ENCODE measurements around the gene RGS9.
"Not testable (repeated sequence)": the region's sequence is repeated elsewhere in the genome, so short reads cannot be mapped to it uniquely, and the experiment has no call there.

RGS9 gene

GRCh38 chr17:65116515-65116914 is 20.7 kb upstream of the RGS9 start:
- not testable (repeated sequence) for DNase-seq

DNA sequence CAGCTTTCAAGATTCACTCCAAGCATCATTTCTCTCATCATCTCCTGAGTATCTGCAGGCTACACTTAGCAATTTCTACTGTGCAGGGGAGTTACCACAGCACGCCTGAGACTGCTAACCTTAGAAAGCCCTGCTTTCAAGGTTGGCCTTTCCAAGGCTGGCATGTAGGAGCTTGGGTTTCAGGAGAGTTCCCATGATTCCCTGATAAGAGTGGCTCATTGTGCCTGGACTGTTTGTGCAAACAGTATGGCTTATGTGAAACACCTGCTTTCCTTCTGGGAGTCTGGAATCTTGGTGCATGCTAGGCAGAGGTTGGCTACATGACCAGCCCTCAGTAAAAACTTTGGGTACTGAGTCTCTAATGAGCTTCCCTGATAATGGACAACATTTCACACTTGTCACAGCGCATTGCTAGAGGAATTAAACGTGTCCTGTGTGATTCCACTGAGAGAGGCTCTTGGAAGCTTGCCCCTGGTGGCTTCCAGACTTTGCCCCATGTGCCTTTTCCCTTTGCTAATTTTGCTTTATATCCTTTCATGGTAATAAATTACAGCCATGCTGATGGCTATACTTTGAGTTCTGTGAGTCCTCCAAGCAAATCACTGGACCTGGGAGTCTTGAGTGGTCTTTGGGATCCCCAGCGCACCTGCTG is 19.7 kb upstream of the RGS9 start:
- DNase-seq, result no peak

DNA sequence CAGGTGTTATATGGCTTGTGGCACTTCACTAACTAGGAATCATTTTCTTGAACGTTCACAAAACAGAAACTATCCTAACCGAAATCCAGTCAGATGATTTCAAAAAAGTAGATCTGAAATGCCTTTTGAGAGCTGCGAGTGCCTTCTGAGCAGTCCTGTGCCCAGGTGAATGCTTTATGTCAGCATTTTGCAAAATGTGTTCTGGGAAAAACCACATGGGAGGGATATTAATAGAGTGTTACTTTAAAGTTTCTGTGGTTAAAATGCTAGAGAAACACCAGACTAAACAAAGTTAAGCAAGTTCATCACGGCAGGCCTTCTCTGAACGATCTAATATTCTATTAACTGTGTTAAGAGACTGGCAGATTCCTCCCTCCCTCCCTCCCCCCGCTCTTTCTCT is 15.8 kb upstream of the RGS9 start:
- no peak for DNase-seq

GRCh38 chr17:65121916-65122806 is 15.0 kb upstream of the RGS9 start:
- DNase-seq, result peak; percentile 44

DNA sequence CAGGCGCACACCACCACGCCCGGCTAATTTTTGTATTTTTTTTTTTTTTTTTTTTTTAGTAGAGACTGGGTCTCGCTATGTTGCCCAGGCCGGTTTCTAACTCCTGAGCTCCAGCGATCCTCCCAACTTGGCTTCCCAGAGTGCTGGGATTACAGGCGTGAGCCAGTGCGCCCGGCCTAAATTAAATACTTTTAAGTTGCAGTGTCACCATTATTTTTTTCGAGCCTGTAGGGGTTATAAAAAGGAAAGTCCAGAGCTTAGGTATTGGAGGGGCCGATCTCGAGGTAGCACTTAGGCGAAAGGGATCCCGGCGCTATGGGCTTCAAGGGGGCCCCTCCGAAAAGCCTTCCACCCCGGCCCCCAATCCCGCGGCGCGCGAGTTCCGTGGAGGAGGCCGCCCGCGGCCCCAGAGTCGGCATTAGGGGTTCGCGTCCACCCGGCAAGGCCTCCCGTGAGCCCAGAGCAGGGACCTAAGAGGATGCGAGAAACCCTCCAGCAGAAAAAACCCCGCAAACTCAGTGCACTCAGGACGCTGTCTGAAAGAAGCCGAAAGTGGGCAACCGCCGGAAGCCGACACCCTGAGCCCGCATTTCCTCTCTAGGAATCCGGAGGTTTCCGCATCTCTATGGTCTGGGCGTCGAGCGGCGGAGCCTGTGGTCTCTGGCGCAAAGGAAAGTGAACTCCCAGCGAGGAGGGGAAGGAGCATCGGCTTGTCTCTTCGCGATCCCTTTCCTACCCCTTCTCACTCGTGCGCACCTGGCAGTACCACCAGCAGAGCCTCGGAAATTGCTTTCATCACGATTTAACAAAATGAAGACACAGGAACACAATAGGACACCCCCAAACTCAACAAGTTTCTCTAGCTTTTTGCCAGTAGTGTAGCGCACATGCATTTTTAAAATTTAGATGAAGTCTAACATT is 14.1 kb upstream of the RGS9 start:
- peak; percentile 81 for DNase-seq

DNA sequence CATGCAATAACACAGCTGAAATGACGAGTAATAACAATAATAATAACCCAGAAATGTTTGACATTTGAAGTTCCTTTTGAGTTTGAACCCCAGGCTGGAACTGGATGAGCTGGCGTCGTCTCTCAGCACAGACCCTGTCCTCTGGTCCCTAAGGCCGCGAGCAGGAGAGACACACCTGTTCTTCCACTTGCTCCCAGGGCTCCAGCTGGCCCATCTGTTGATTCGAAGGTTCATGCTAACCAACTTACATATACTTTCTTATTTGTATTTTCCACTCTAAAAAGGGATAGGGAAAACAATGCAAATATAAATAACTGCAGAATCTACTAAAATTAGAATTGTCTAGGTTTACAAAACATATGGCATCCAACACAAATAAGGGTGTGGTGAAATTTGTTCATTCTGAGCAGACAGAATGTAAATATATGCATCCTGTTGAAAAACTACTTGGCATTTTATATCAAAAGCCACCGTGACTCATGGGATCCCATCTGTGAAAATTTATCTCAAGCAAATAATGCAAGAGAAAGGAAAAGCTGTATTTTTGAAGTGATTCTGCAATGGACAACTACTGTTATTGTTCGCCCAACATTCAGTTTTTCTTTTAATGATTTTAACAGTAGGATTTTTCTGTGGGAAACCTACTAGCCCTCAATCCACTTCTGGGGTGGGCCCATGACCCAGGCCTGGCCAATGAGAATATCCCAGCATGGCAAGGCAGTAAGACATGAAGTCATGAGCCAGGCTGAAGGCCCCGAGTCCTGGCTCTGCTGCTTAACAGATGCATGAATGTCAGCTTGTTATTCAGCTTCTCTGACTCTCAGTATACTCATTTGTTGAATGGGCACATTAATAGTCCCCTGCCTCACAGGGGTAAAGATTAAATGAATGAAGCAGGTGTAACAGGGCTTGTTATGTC is 13.2 kb upstream of the RGS9 start:
- no peak for DNase-seq

DNA sequence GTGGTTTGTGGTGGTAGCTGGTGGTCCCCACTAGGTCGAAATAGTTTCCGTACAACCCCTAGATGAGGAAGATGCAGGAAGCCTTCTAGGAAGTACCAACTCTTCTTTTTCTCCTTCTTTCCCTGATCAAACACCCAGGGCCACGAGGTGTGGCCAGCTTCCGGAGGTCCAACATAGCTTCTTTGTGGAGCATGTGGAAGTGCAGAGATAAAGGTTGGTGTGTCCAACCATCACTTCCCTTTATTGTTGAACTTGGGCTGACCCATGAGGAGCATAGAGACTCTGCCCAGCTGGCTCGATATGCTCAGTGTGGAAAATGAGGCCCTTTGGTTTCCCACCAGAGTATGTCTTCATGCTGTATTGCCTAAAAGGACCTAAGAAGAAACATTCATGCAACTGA is 6.3 kb upstream of the RGS9 start:
- DNase-seq, result no peak

DNA sequence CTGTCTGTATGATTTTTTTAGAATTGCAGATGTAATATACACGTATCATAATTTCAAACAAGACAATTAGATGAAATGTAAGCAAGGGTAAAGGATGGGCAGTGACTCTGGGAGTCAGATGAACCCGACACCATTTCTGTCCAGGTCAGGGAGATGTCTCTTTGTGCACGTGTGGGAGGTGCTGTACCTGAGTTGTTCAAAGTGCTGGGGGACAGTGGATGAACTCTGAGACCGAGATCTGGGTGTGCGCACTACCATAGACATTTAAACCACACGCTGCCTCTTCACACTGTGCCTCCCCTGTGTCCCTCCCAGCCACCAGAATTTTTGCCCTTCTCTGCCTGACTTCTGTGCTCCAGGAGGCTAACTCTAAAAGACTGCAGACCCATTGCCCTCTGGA is 5.9 kb upstream of the RGS9 start:
- DNase-seq, result no peak

GRCh38 chr17:65131946-65132345 is 5.2 kb upstream of the RGS9 start:
- no peak for DNase-seq

- no peak for DNase-seq
Observed at GRCh38 chr17:65134035-65134434, 3.1 kb upstream of the RGS9 start.

DNA sequence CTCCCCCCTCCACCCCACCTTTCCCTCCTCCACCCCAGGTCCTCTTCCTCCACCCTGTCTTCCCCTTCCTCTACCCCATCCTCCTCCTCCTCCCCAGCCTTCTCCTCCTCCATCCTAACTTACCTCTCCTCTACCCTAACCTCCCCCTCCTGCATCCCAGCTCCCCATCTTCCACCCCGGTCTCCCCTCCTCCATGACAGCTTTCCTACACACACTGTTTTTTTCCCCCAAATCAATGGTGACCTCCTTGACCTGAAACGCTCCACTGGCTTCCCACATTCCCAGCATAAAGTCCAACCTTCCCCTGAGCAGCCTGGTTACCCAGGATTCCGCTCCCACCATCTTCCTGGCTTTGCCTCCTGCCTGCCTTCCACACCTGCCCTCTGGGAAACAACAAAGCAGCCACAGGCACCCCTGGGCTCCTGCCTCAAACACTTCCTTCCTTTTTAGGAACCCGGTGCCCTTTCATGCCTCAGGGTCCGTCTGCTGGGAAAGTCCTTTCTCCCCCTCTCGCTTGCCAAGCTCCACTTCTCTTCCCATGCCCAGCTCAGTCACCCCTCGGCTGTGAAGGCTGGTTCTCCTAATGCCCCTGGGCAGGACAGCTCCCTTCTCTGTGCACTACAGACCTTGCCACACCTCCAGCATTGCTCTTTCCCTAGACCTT is 2.1 kb downstream of the RGS9 start:
- no peak for DNase-seq

- no peak for DNase-seq
Observed at GRCh38 chr17:65142247-65142646, 5.1 kb downstream of the RGS9 start.

DNA sequence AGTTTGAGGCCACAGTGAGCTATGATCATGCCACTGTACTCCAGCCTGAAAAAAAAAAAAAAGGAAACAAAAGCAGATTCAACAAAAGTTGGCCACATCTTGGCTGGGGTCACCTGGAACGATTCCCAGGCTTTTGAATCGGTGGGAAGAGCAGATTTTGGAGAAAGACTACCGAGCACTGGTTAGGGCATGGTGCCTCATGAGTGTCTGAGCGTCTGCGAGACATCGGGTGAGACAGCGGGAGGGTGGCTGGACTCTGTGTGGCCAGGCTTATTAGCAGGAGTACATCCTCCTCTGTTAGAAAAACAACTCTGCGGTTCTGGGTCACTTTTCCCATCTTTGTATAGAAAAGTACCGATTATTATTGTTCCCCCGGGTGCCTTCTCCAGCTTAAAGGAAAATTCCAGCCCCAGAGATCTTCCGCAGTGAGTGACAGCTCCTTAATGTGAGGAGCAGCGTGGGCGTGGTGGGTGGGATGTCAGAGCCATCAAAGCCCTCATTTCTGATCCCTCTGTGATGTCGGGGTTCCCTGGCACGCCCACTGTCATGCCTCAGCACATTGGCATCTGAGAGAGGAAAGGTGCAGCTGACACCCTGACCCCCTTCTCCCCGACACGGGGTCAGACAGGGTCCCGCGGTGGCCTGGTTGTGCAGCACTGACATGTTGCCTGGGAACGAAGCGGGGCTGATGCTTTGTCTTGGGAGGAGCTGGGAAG is 6.9 kb downstream of the RGS9 start:
- DNase-seq, result no peak

DNA sequence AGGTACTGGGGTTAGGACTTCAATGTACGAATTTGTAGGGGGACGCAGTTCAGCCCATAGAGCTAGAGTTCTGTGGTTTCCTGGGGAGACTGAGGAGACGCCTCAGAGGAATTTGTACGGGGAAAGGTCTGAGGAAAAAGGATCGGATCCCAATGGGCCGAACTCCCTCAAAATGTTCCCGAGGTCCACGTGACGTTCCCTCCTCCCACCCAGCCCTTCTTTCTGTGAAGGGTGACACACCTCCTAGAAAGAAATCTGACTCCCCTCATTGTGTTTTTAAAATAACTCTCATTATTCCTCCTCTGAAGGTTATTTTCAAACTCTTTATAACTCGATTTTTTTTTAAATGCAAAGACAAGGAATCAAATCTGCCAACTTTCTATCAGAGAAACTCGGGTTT is 8.6 kb downstream of the RGS9 start:
- no peak for DNase-seq

- no peak for DNase-seq
Observed at GRCh38 chr17:65147955-65148354, 10.8 kb downstream of the RGS9 start.

DNA sequence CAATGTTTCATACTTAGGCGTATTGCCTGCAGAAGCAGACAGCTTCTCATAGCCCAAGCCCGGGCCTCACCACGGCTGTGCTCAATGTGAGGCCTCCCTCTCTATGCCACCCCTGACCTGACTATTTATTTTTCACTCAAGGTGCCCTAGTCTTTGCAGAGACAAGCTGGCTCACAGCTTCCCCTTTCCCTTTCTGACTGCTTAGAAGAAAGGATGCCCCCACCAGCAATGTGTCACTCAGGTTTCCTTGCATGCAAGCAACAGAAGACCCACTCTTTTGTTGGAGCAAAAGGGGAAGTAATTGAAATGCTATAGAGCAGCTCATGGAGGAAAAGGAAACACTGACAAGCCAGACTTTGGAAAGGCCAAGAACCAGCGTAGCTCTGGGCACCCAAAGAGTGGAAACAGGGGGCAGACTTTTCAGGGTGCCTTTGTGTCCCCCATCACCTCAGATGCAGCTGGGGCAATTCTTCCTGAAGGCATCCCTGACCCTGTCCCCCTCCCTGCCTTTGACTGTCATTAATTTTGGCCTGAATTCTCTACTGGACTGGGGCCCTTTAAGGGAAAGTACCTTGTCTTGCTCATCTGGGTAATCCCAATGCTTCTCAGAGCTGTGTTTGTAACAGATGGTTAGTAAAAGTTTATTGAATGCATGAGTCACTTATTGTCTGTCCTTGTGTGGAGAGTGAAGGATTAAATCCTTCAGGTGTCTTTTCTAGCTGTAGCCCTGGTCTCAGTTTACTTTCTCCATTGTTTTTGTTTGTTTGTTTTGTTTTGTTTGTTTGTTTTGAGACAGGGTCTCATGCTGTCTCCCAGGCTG is 17.8 kb downstream of the RGS9 start:
- no peak for DNase-seq

GRCh38 chr17:65155622-65156021 is 18.5 kb downstream of the RGS9 start:
- DNase-seq, result no peak

DNA sequence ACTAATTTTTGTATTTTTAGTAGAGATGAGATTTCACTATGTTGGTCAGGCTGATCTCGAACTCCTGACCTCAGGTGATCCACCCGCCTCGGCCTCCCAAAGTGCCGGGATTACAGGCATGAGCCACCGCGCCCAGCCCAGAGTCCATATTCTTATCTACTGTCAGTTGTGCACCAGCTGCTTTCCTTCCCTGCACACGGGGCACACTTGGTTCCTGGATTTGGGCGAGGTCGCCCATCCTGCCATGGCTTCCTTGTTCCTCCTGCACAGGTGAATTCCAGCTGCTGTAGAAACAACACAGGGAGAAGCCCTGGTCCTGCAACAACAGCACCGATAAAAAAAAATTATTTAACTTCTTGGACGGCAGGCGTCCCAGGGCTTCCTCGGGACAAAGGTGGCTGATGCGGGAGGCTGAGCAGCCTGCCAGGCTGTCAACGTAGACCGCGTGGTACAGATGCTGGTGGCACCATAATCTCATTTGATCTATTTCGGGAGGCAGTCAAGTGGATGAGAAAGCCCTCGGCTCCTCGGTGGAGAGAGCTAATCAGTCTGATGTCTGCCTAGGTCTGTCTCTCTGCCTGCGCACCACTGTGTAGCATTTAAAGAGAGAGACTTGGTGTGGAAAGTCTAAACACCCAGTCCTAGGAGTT is 19.1 kb downstream of the RGS9 start:
- no peak for DNase-seq

GRCh38 chr17:65156835-65157565 is 19.8 kb downstream of the RGS9 start:
- no peak for DNase-seq
